ENCODE data around the gene SWT1. TPM values are rescaled to one million over a fixed set of nuclear protein-coding genes. Genes with fewer than 3 reads are reported as not detected.

The SWT1 gene
- total RNA-seq: 3.8 and 5.1 TPM in 2 replicates

DNA sequence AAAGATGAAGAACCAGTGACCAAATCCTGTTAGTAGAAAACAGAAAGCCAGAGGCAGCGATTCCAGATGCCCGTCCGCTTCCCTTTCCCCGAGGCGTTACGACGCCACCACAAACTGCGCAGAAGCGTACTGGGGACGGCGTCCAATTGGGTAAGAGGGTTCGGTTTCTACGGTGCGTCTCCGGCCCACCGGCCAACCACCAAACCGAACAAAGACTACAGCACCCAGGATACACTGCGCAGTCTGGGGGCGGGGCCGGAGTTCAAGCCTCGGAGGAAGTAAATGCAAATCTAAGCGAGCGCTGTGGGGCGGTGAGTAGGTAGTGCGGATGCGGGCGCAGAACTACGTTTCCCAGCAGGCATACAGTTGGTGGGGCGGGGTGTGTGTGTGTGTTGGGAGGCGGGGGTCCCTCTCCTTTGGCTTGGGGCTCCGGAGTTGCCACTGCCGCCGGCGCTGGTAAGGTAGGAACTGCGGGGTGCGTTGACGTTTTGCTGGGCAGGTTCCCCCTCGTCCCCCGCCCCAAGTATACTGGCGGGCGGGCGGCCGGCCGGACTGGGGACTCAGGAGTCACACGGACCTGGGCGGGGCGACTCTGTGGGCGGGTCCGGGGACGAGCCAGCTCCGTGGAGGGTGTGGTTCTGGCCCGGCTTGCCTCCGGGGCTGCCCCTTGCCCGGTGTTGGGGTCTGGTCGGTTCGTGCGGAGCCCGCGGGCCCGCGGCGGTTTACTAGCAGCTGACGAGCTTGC, at the start of gene SWT1, which contains the start of gene TRMT1L:
Gene SWT1, plus strand, starts transcription at position 314 of the 745 bp plus-strand sequence. CDS start 3,675 bp downstream, outside the sequence.
Gene TRMT1L, minus strand, starts transcription at position 100 of the 745 bp plus-strand sequence. CDS start 241 bp downstream, outside the sequence.

DNA sequence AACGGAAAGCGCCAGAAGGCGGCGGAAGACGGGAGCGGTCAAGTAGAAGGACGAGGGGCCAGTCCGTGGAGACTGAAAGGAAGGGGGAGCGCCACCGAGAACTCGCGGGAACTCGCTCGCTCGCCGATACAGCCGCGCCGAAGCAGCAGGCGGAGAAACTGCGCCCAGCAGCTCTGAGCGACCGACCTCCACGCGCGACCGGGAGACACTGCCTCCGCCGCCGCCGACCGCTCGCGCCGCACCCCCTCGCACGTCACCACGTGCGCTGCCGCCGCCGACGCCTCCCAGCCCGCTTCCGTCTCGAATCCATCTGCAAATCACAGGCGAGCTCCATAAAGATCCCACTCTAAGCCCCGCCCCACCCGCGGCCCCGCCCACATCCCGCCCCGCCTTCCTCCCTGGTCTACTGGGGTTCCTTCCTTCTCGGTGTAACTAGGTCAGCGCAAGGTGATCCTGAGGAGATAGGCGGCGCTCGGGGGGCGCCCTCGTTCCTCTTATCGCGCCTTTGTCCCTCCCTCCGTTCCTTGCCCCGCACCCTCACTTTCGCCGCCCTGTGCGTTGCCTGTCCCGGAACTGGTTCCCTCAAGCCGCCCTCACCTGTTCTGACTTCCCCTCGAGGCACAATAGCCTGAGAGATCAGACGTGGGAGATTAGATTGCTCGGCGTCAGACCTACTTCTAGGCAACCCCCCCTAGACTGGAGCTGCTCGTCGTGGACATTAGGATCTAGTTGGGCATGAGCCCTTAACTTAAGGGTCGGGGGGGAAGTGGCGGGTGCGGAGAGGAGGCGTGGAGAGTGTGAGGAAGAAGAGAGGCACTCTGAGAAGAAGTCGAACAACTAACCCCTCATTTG, 160.3 kb downstream of the SWT1 start, which contains the start of gene IVNS1ABP:
Gene IVNS1ABP, minus strand, starts transcription at position 210 of the 852 bp plus-strand sequence. CDS start 7,750 bp downstream, outside the sequence.

Other genes starting within 250 kb of the SWT1 start
- 138 and 177 TPM in 2 replicates for gene NIBAN1, start 182.7 kb upstream of the SWT1 start, total RNA-seq
- 18.5 and 57.2 TPM in 2 replicates for gene RNF2, start 111.6 kb upstream of the SWT1 start, total RNA-seq
- gene TRMT1L, start 214 bp upstream of the SWT1 start, total RNA-seq: 23.2 and 36.0 TPM in 2 replicates
- 54.0 and 104 TPM in 2 replicates for gene IVNS1ABP, start 160.1 kb downstream of the SWT1 start, total RNA-seq

All from nasal cavity respiratory epithelium epithelial cell of viscerocranial mucosa (primary cell).